ENCODE results near the gene C19orf12.

The C19orf12 gene

DNA sequence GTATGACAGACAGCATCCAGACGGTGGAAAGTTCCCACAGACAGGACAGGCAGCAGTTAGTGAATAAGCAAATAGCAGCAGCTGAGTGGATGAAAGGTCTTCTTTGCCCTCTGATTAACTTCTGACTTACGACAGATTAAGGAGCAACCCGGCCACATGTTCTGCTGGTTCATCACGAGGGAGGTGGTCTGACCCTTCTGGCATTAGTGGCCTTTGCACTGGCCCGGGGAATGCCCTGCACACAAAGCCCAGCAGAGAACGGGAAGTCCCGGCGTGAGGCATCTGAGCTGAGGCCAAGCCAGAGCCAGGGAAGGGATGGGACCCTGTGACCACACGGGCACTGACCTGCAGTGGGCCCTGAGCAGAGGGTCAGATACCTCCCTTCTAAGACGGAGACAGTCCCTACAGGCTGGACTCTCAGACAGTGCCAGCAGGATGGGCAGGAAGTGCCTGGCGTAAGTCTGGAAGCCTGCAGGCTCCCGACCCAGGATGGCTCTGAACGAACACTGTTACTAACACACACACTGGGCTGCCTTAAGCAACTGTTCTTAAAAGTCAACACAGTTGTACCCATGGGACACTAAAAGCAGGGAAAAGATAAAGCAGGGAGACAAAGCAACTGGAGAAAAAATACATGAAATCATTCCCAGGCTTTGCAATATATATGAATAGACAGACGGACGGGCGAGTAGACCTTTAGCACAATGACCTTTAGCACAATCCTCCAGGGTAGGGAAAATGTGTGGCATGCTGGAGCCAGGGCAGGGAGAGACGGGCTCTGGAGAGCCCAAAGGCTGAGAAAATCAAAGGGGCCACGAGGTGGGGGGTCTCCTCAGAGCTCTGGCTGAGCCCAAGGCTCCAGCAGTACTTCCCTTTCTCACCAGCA, 6.3 kb downstream of the C19orf12 start:
- no peak for DNase-seq (ENCODE audit: extremely low spot score)
- POLR2A ChIA-PET, result no interaction called here

GRCh38 chr19:29706635-29707034, 8.4 kb downstream of the C19orf12 start:
- ChIA-PET POLR2A (no interaction called here), CTCF (interaction anchor here (0.9 to 3.4 kb wide), 5 partner anchors 8 to 96 kb away, joined by 3 to 22 read pairs (median 5); partner anchors contain the start of gene C19orf12)
- TF ChIP-seq CTCF (IDR thresholded peaks at IDR 0.05; ENCODE audit: control extremely low read depth, extremely low read depth, low read depth, missing control alignments), result no peak
- no peak for DNase-seq (ENCODE audit: extremely low spot score)

More for the DNA sequence above, 6.3 kb downstream of the C19orf12 start:
- CTCF ChIA-PET, result interaction anchor here (0.9 to 3.4 kb wide), 3 partner anchors 8 to 35 kb away, joined by 3 to 22 read pairs (median 3); no protein-coding TSS in a partner anchor
- no peak for TF ChIP-seq CTCF (IDR thresholded peaks at IDR 0.05; ENCODE audit: control extremely low read depth, extremely low read depth, low read depth, missing control alignments)

DNA sequence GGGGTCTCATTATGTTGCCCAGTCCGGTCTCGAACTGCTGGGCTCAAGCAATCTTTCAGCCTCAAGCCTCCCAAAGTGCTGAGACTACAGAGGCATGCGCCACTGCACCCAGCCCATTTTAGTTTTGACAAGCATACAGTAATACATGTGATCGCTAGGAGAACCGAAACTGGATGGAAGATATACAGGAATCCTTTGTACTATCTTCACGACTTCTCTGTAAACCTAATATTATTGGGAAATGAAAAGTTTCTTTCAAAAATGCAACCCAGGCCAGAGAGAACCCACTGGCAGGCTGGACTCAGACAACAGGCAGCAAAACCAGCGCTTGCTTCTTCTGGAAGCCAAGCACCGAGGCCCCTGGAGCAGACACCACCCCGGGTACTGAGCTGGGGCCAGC, 9.4 kb downstream of the C19orf12 start:
- ChIA-PET POLR2A (no interaction called here), CTCF (interaction anchor here (1.6 to 3.4 kb wide), 4 partner anchors 9 to 15 kb away, joined by 3 to 22 read pairs (median 8); partner anchors contain the start of gene C19orf12)
- no peak for TF ChIP-seq CTCF (IDR thresholded peaks at IDR 0.05; ENCODE audit: control extremely low read depth, extremely low read depth, low read depth, missing control alignments)
- no peak for DNase-seq (ENCODE audit: extremely low spot score)

- TF ChIP-seq CTCF (IDR thresholded peaks at IDR 0.05; ENCODE audit: control extremely low read depth, extremely low read depth, low read depth, missing control alignments), result no peak
- ChIA-PET POLR2A (no interaction called here), CTCF (interaction anchor here (1.4 to 2.0 kb wide), 3 partner anchors 10 to 96 kb away, joined by 3 to 12 read pairs (median 7); no protein-coding TSS in a partner anchor)
- peak; percentile 61 for DNase-seq (ENCODE audit: extremely low spot score)
Observed at GRCh38 chr19:29704562-29705558, 10.2 kb downstream of the C19orf12 start.

DNA sequence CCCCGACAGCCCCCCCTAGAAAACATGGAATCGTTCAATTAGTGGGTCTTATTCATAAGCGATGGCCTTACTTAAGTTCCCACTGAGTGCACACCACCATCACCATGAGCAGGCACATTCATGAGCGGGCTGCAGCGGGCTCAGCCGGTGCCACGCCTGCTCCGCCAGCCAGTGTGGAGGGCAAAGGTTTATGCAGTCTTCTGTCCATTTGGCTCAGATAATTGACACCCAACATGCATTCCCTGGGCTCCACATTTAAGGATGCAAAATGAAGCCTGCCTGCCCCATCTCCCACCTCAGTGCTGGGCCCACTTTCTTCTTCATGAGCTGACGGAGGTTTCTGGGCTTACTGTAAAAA, 12.1 kb downstream of the C19orf12 start:
- ChIA-PET POLR2A (no interaction called here), CTCF (interaction anchor here (1.1 kb wide), 1 partner anchor 11 kb away, joined by 4 read pairs; no protein-coding TSS in a partner anchor)
- DNase-seq (ENCODE audit: extremely low spot score), result no peak
- TF ChIP-seq CTCF (IDR thresholded peaks at IDR 0.05; ENCODE audit: control extremely low read depth, extremely low read depth, low read depth, missing control alignments), result no peak

All from GM10248 (cell line).